ENCODE data around the gene WDR83. TPM values are rescaled to one million over a fixed set of nuclear protein-coding genes. Genes with fewer than 3 reads are reported as not detected.

Gene WDR83
- total RNA-seq, 2 experiments from 2014 or later: 6.5 to 6.6 TPM

GRCh38 chr19:12698138-12698537 lies 31.5 kb downstream of the WDR83 start:
- Histone ChIP-seq H3K4me3 (ENCODE audit: low read length) (no peak overlapping the region), H3K9me3 (ENCODE audit: control insufficient read depth in 1 of 2, insufficient read depth in 1 of 2, low read length in 2 of 2) (no peaks in the 10 kb centered on the region), H3K27me3 (ENCODE audit: control insufficient read depth in 1 of 2, insufficient read depth in 2 of 2, low read length in 2 of 2) (no peaks in the 10 kb centered on the region), H3K4me1 (ENCODE audit: insufficient read depth, low read length) (peaks cover 23% of the 10 kb centered on the region), H3K27ac (ENCODE audit: low read depth in 1 of 2, low read length in 2 of 2) (no peak overlapping the region), H3K36me3 (ENCODE audit: insufficient read depth, low read length) (peaks cover 25% of the 10 kb centered on the region)
- intact Hi-C loops (cut with DNase I, micrococcal nuclease): loop anchor here in 1 of 2 experiments (10.0 kb wide), 1 partner anchor 1193 kb away; the partner anchor contains the start of gene ZNF653
- Mint-ChIP-seq H3K4me1 (ENCODE audit: low read depth) (peaks cover 11% of the 10 kb centered on the region), H3K27me3 (no peaks in the 10 kb centered on the region), H3K4me3 (peak overlapping the region; percentile 81), H3K27ac (peak overlapping the region; percentile 73), H3K36me3 (ENCODE audit: low read depth) (peaks cover 38% of the 10 kb centered on the region), H3K9me3 (no peaks in the 10 kb centered on the region)
- POLR2A ChIA-PET: no interaction called here
- DNase-seq (no peak), ATAC-seq (ENCODE audit: poor library complexity) (no peak)
- no peak for TF ChIP-seq CTCF (IDR thresholded peaks at IDR 0.05)
- CTCF ChIA-PET: no interaction called here

GRCh38 chr19:12701596-12702282 lies 35.1 kb downstream of the WDR83 start:
- ChIA-PET POLR2A (no interaction called here), CTCF (no interaction called here)
- DNase-seq: no peak
- no peaks in the 10 kb centered on the region for H3K27me3 Mint-ChIP-seq
- peaks cover 6% of the 10 kb centered on the region for H3K4me1 ChIP-seq (ENCODE audit: insufficient read depth, low read length)
- no peak overlapping the region for H3K27ac ChIP-seq (ENCODE audit: low read depth in 1 of 2, low read length in 2 of 2)
- peaks cover 67% of the 10 kb centered on the region for H3K36me3 Mint-ChIP-seq (ENCODE audit: low read depth)
- TF ChIP-seq CTCF (IDR thresholded peaks at IDR 0.05): no peak
- intact Hi-C loops (cut with DNase I, micrococcal nuclease): no loop called here
- H3K4me1 Mint-ChIP-seq (ENCODE audit: low read depth): peaks cover 6% of the 10 kb centered on the region
- H3K27me3 ChIP-seq (ENCODE audit: control insufficient read depth in 1 of 2, insufficient read depth in 2 of 2, low read length in 2 of 2): no peaks in the 10 kb centered on the region
- H3K36me3 ChIP-seq (ENCODE audit: insufficient read depth, low read length): peaks cover 58% of the 10 kb centered on the region
- no peak overlapping the region for H3K27ac Mint-ChIP-seq
- no peaks in the 10 kb centered on the region for H3K9me3 ChIP-seq (ENCODE audit: control insufficient read depth in 1 of 2, insufficient read depth in 1 of 2, low read length in 2 of 2)
- no peak for ATAC-seq (ENCODE audit: poor library complexity)
- H3K4me3 ChIP-seq (ENCODE audit: low read length): no peak overlapping the region
- H3K9me3 Mint-ChIP-seq: no peaks in the 10 kb centered on the region
- no peak overlapping the region for H3K4me3 Mint-ChIP-seq

- H3K36me3 Mint-ChIP-seq (ENCODE audit: low read depth): peaks cover 69% of the 10 kb centered on the region
- H3K27ac ChIP-seq (ENCODE audit: low read depth in 1 of 2, low read length in 2 of 2): no peak overlapping the region
- intact Hi-C loops (cut with DNase I, micrococcal nuclease): no loop called here
- peak in 1 of 14 experiments; percentile 32 for DNase-seq
- no peak overlapping the region for H3K27ac Mint-ChIP-seq
- no peaks in the 10 kb centered on the region for H3K9me3 ChIP-seq (ENCODE audit: control insufficient read depth in 1 of 2, insufficient read depth in 1 of 2, low read length in 2 of 2)
- no peak overlapping the region for H3K4me3 Mint-ChIP-seq
- CTCF ChIA-PET: no interaction called here
- H3K4me3 ChIP-seq (ENCODE audit: low read length): no peak overlapping the region
- H3K36me3 ChIP-seq (ENCODE audit: insufficient read depth, low read length): peaks cover 59% of the 10 kb centered on the region
- H3K4me1 ChIP-seq (ENCODE audit: insufficient read depth, low read length): no peaks in the 10 kb centered on the region
- no peaks in the 10 kb centered on the region for H3K27me3 ChIP-seq (ENCODE audit: control insufficient read depth in 1 of 2, insufficient read depth in 2 of 2, low read length in 2 of 2)
- peak; percentile 41 for ATAC-seq (ENCODE audit: poor library complexity)
- no peak for TF ChIP-seq CTCF (IDR thresholded peaks at IDR 0.05)
- H3K4me1 Mint-ChIP-seq (ENCODE audit: low read depth): peaks cover 3% of the 10 kb centered on the region
- no peaks in the 10 kb centered on the region for H3K9me3 Mint-ChIP-seq
- POLR2A ChIA-PET: no interaction called here
- H3K27me3 Mint-ChIP-seq: no peaks in the 10 kb centered on the region
Measured at GRCh38 chr19:12703046-12703445, 36.4 kb downstream of the WDR83 start.

All from CD4-positive, alpha-beta T cell (primary cell).